ACC112 (cell line): ENCODE results near the gene SNAPC5.

Experiments
- H2AFZ ChIP-seq: fragments of 200-600 bp; sonication (generic); one replicate; pipeline ENCODE4 v1.6.0; 2017; ENCODE audit warnings: antibody characterized with exemption, low read length; ENCODE audit not compliant: unreplicated experiment
- H3K27ac ChIP-seq: fragments of 200-600 bp; sonication (generic); 2 replicates; pipeline ENCODE4 v1.5.1; 2014; ENCODE audit warnings: low read depth, mild to moderate bottlenecking, antibody characterized with exemption, low read length, moderate library complexity
- H3K27me3 ChIP-seq: fragments of 200-600 bp; sonication (generic); 2 replicates; pipeline ENCODE4 v1.6.1; 2014; ENCODE audit warnings: mild to moderate bottlenecking, antibody characterized with exemption, low read length, moderate library complexity, mixed read lengths; ENCODE audit not compliant: insufficient read depth
- H3K36me3 ChIP-seq: fragments of 200-600 bp; sonication (generic); 2 replicates; pipeline ENCODE4 v1.6.1; 2016; ENCODE audit warnings: mild to moderate bottlenecking, antibody characterized with exemption, low read length, moderate library complexity, mixed read lengths; ENCODE audit not compliant: insufficient read depth
- H3K4me1 ChIP-seq: fragments of 200-600 bp; sonication (generic); one replicate; pipeline ENCODE4 v1.6.1; 2016; ENCODE audit warnings: low read length, mixed read lengths; ENCODE audit not compliant: insufficient read depth, unreplicated experiment, control insufficient read depth
- H3K4me3 ChIP-seq: fragments of 200-600 bp; sonication (generic); 2 replicates; pipeline ENCODE4 v1.5.1; 2014; ENCODE audit warnings: mild to moderate bottlenecking, low read depth, low read length
- H3K79me2 ChIP-seq: fragments of 200-600 bp; sonication (generic); one replicate; pipeline ENCODE4 v1.6.0; 2016; ENCODE audit warnings: low read length; ENCODE audit not compliant: control insufficient read depth, unreplicated experiment, insufficient read depth

Gene SNAPC5, protein sequence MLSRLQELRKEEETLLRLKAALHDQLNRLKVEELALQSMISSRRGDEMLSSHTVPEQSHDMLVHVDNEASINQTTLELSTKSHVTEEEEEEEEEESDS

GRCh38 chr15:66497502-66498455 is at the start of gene SNAPC5:
Gene SNAPC5, minus strand, starts transcription at chr15:66497762. Its CDS starts 31 bp downstream, at chr15:66497731.
- Histone ChIP-seq H3K4me3 (peak within 1 kb of the TSS; percentile 98), H3K27me3 (no peaks in the 10 kb centered on the region), H3K36me3 (peaks cover 45% of the 10 kb centered on the region), H3K4me1 (peaks cover 18% of the 10 kb centered on the region), H3K27ac (peak within 1 kb of the TSS; percentile 61), H3K79me2 (peaks cover 31% of the 10 kb centered on the region), H2AFZ (peak within 1 kb of the TSS; percentile 23)

- H3K27me3 ChIP-seq: no peaks in the 10 kb centered on the region
- no peak overlapping the region for H3K27ac ChIP-seq
- no peaks in the 10 kb centered on the region for H3K4me1 ChIP-seq
- no peaks in the 10 kb centered on the region for H3K79me2 ChIP-seq
- H3K36me3 ChIP-seq: peaks cover 18% of the 10 kb centered on the region
- H3K4me3 ChIP-seq: no peak overlapping the region
- no peak overlapping the region for H2AFZ ChIP-seq
Observed at GRCh38 chr15:66545255-66545654, 47.7 kb upstream of the SNAPC5 start.

GRCh38 chr15:66542896-66543295 is 45.3 kb upstream of the SNAPC5 start:
- H3K79me2 ChIP-seq: no peaks in the 10 kb centered on the region
- H3K27me3 ChIP-seq: no peaks in the 10 kb centered on the region
- no peak overlapping the region for H2AFZ ChIP-seq
- no peak overlapping the region for H3K4me3 ChIP-seq
- no peaks in the 10 kb centered on the region for H3K4me1 ChIP-seq
- peaks cover 25% of the 10 kb centered on the region for H3K36me3 ChIP-seq
- no peak overlapping the region for H3K27ac ChIP-seq

DNA sequence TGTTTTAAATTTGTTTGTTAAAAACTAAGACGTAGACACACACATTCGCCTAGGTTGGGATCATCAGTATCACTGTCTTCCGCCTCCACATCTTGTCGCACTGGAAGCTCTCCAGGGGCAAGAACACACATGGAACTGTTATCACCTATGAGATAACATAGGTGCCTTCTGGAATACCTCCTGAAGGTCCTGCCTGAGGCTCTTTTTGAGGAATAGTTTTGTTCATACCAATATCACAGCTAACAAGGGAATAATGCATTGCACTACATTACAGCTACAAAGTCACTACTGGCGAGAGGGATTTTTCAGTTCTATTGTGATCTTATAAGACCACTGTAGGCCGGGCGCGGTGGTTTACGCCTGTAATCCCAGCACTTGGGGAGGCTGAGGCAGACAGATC is 37.5 kb upstream of the SNAPC5 start:
- Histone ChIP-seq H2AFZ (no peak overlapping the region), H3K27me3 (no peaks in the 10 kb centered on the region), H3K27ac (no peak overlapping the region), H3K36me3 (peaks cover 29% of the 10 kb centered on the region), H3K4me3 (no peak overlapping the region), H3K4me1 (no peaks in the 10 kb centered on the region), H3K79me2 (no peaks in the 10 kb centered on the region)

DNA sequence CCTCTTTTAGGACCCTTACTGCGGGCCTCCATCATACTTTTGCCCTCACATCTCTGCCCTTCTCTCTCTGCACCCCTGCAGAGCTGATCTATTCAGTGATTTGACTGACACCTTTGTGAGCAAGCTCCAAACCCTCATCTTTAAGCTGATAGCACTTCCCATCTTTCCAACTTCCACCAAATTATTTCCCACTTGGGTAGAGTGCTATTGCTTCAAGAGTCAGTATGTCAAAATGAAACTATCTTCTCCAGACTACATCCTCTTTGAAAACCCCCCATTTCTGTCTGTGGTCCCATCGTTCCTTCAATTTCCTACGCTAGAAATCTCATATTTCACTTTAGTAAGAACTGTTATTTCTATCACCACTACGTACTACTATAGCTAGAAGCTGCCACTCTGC is 27.3 kb upstream of the SNAPC5 start:
- H2AFZ ChIP-seq: no peak overlapping the region
- H3K4me1 ChIP-seq: peaks cover 3% of the 10 kb centered on the region
- H3K27ac ChIP-seq: no peak overlapping the region
- H3K36me3 ChIP-seq: peaks cover 22% of the 10 kb centered on the region
- H3K79me2 ChIP-seq: peaks cover 3% of the 10 kb centered on the region
- no peaks in the 10 kb centered on the region for H3K27me3 ChIP-seq
- no peak overlapping the region for H3K4me3 ChIP-seq

- H3K27me3 ChIP-seq: no peaks in the 10 kb centered on the region
- no peak overlapping the region for H3K4me3 ChIP-seq
- no peak overlapping the region for H3K27ac ChIP-seq
- no peak overlapping the region for H2AFZ ChIP-seq
- no peaks in the 10 kb centered on the region for H3K4me1 ChIP-seq
- peaks cover 3% of the 10 kb centered on the region for H3K79me2 ChIP-seq
- H3K36me3 ChIP-seq: peaks cover 16% of the 10 kb centered on the region
Observed at GRCh38 chr15:66523926-66524325, 26.4 kb upstream of the SNAPC5 start.

- Histone ChIP-seq H3K36me3 (peaks cover 27% of the 10 kb centered on the region), H3K27me3 (no peaks in the 10 kb centered on the region), H3K27ac (peak overlapping the region; percentile 51), H3K79me2 (peaks cover 5% of the 10 kb centered on the region), H3K4me3 (no peak overlapping the region), H3K4me1 (peaks cover 21% of the 10 kb centered on the region), H2AFZ (no peak overlapping the region)
Observed at GRCh38 chr15:66515901-66516322, 18.4 kb upstream of the SNAPC5 start.

DNA sequence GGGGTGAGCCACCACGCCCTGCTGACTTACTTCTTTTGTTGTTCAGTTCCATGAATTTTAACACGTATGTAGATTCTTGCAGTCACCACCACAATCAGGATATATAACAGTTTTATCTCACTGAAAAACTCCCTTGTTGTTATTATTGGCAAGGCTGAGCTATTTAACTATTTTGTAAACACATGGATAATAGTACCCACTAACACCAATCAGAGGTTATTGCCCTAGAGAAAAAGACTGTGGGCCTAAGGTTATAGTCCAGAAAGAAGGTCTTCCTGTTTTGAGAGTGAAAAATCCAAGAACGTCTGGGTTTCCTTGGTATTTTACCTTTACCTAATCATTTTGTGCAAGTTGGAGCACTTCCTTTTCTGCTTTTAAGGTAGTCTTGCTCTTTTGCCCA is 17.0 kb upstream of the SNAPC5 start:
- peaks cover 11% of the 10 kb centered on the region for H3K79me2 ChIP-seq
- H3K4me3 ChIP-seq: no peak overlapping the region
- H3K27me3 ChIP-seq: no peaks in the 10 kb centered on the region
- H3K27ac ChIP-seq: no peak overlapping the region
- peaks cover 21% of the 10 kb centered on the region for H3K4me1 ChIP-seq
- no peak overlapping the region for H2AFZ ChIP-seq
- H3K36me3 ChIP-seq: peaks cover 26% of the 10 kb centered on the region

DNA sequence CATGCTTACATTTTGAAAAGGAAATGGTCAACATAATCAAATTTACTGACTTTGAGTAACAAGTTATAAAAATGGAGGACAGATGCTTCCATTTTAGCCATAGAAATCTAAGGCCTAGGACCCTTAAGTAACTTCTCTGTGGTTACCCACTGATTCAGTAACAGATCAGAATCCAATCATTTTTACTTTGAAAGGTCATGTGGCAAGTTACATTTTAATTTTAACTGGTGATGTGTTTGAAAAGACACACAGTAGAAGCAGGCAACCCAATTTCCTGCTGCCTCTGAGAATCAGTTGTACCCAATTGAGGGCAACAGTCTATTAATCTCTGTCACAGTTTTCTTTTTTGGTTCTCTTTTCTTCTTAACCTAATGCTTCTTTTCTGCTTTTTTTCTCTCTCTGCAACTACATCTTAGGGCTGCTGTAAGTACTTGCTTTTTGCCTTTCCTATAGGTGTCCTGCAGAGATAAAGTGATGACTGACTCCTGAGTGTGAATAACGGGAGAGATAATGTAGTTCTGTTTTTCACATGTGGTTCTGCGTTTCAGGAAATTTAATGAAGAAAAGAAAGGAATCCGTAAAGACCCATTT is 10.8 kb upstream of the SNAPC5 start:
- no peak overlapping the region for H3K4me3 ChIP-seq
- H3K27me3 ChIP-seq: no peaks in the 10 kb centered on the region
- no peak overlapping the region for H2AFZ ChIP-seq
- no peak overlapping the region for H3K27ac ChIP-seq
- H3K79me2 ChIP-seq: peaks cover 67% of the 10 kb centered on the region
- H3K36me3 ChIP-seq: peaks cover 10% of the 10 kb centered on the region; the same call in 1 of the 2 replicates
- H3K4me1 ChIP-seq: peaks cover 12% of the 10 kb centered on the region

DNA sequence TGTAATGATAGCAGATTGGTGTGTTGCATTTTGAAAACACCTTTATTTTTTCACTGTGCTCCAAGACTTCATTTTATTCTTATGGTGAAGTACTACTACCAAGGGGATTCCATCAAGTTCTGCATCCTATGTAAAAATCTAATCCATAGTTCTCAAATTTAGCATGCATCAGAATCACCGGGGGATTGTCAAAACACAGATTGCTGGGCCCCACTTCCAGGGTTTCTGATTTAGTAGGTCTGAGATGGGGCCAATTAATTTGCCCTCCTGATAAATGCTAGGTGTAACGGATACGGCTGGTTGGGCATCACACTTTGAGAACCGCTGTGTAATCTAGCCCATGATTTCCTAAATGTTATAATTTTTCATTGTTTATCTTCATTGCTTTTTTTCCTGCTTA is 8.3 kb upstream of the SNAPC5 start:
- Histone ChIP-seq H2AFZ (peak overlapping the region; percentile 84), H3K79me2 (peaks cover 88% of the 10 kb centered on the region), H3K27me3 (no peaks in the 10 kb centered on the region), H3K27ac (peak overlapping the region; percentile 95), H3K36me3 (peaks cover 33% of the 10 kb centered on the region), H3K4me1 (peaks cover 29% of the 10 kb centered on the region), H3K4me3 (peak overlapping the region; percentile 97)
